Caco-2 (cell line): ENCODE results near the gene UGP2. TPM values are rescaled to one million over a fixed set of nuclear protein-coding genes. Genes with fewer than 3 reads are reported as not detected.

Source experiments
- BruUV-seq: library from RNA; stranded (reverse); fragments of 400-500 nt; replicated peaks from 2 replicates; lab custom pipeline; 2021; lab: Mats Ljungman, UMichigan
- CTCF ChIA-PET: fragments of 300-600 bp; sonication (Branson Sonifier 250); formaldehyde crosslinking; loops from one replicate; lab custom pipeline; 2022; ENCODE audit warnings: antibody characterized with exemption; lab: Charles Lee
- POLR2A ChIA-PET: fragments of 300-600 bp; sonication (Branson Sonifier 250); formaldehyde crosslinking; loops from one replicate; lab custom pipeline; 2022; ENCODE audit warnings: antibody characterized with exemption; lab: Charles Lee
- DNase-seq, 2 experiments: peaks; one replicate each; pipeline versions ENCODE4 v3.0.0 to v3.0.0-alpha.2; 2020 to 2022
- H3K27me3 ChIP-seq: replicated peaks from 2 replicates; pipeline ENCODE4 v1.6.0; 2011; ENCODE audit warnings: low read length; ENCODE audit not compliant: control insufficient read depth, insufficient read depth
- H3K36me3 ChIP-seq: 2 replicates; pipeline ENCODE4 v1.5.1; 2011; ENCODE audit warnings: low read length; ENCODE audit not compliant: control insufficient read depth, insufficient read depth
- H3K4me1 ChIP-seq: fragments of 250-450 bp; sonication (Bioruptor Pico); 2 replicates; pipeline ENCODE4 v1.5.1; 2020; ENCODE audit warnings: mild to moderate bottlenecking
- H3K4me3 ChIP-seq: 2 replicates; pipeline ENCODE4 v1.5.1; 2011; ENCODE audit warnings: low read depth, mild to moderate bottlenecking, control low read depth, low read length
- H3K9me3 ChIP-seq: fragments of 250-450 bp; sonication (Bioruptor Pico); 2 replicates; pipeline ENCODE4 v1.5.1; 2020; ENCODE audit warnings: mild to moderate bottlenecking, moderate library complexity
- H3K27ac Mint-ChIP-seq: one replicate; pipeline ENCODE4 v1.8.0; 2022; ENCODE audit warnings: mixed read lengths; ENCODE audit not compliant: unreplicated experiment
- H3K27me3 Mint-ChIP-seq: one replicate; pipeline ENCODE4 v1.8.0; 2022; ENCODE audit warnings: mixed read lengths; ENCODE audit not compliant: insufficient read depth, unreplicated experiment
- H3K36me3 Mint-ChIP-seq: one replicate; pipeline ENCODE4 v1.8.0; 2022; ENCODE audit warnings: mild to moderate bottlenecking, mixed read lengths; ENCODE audit not compliant: insufficient read depth, unreplicated experiment
- H3K4me1 Mint-ChIP-seq: one replicate; pipeline ENCODE4 v1.8.0; 2022; ENCODE audit warnings: low read depth, mixed read lengths; ENCODE audit not compliant: unreplicated experiment
- H3K4me3 Mint-ChIP-seq: one replicate; pipeline ENCODE4 v1.8.0; 2022; ENCODE audit warnings: mild to moderate bottlenecking, moderate library complexity, mixed read lengths; ENCODE audit not compliant: unreplicated experiment
- H3K9me3 Mint-ChIP-seq: one replicate; pipeline ENCODE4 v1.8.0; 2022; ENCODE audit warnings: mixed read lengths; ENCODE audit not compliant: unreplicated experiment
- CTCF ChIP-seq, 2 experiments: fragments of 200-600 bp in 1 of 2; IDR thresholded peaks; 1 replicate in 1 of 2; 2 replicates in 1 of 2; pipeline versions ENCODE4 v1.5.1 to v1.8.0; 2011 to 2022; ENCODE audit warnings: antibody characterized with exemption in 1 of 2, control low read depth in 1 of 2, inconsistent platforms in 1 of 2, low read depth in 1 of 2, low read length in 1 of 2, mild to moderate bottlenecking in 1 of 2, moderate library complexity in 1 of 2; ENCODE audit not compliant: insufficient read depth in 1 of 2, severe bottlenecking in 1 of 2, unreplicated experiment in 1 of 2
- intact Hi-C: fragments of 100-400 bp; cut with micrococcal nuclease; formaldehyde crosslinking; loops from one replicate; pipeline ENCODE4 v1.10.0; 2022; ENCODE audit not compliant: unreplicated experiment
- total RNA-seq: library from RNA; stranded (reverse); gene quantifications from 2 replicates; pipeline ENCODE4 v1.2.3, GENCODE V29; 2022

UGP2 gene
- total RNA-seq, 1 experiment from 2014 or later: 307 TPM

- H3K27ac Mint-ChIP-seq: peak overlapping the region; percentile 97
- peaks cover 17% of the 10 kb centered on the region for H3K4me1 Mint-ChIP-seq
- H3K4me3 Mint-ChIP-seq: peak overlapping the region; percentile 97
- no peak for TF ChIP-seq CTCF (IDR thresholded peaks at IDR 0.05; ENCODE audit: insufficient read depth in 1 of 2, low read depth in 1 of 2, low read length in 1 of 2, severe bottlenecking in 1 of 2, unreplicated experiment in 1 of 2)
- TSS peak; percentile 67 for BruUV-seq
- peaks cover 35% of the 10 kb centered on the region for H3K4me1 ChIP-seq
- H3K36me3 Mint-ChIP-seq: peaks cover 47% of the 10 kb centered on the region
- intact Hi-C loops: loop anchor here (5.0 kb wide), 1 partner anchor 230 kb away; no protein-coding TSS in a partner anchor
- peak; percentile 72 to 73 for DNase-seq
- ChIA-PET POLR2A (interaction anchor here (0.6 to 4.1 kb wide), 15 partner anchors 9 to 254 kb away, joined by 3 to 99 read pairs (median 6); partner anchors contain the start of genes MDH1 and WDPCP), CTCF (interaction anchor here (1.2 to 3.2 kb wide), 5 partner anchors 15 to 143 kb away, joined by 3 to 19 read pairs (median 9); no protein-coding TSS in a partner anchor)
- no peaks in the 10 kb centered on the region for H3K27me3 Mint-ChIP-seq
- H3K4me3 ChIP-seq: peak overlapping the region; percentile 95
- H3K27me3 ChIP-seq: no peaks in the 10 kb centered on the region
- H3K9me3 ChIP-seq: no peaks in the 10 kb centered on the region
- no peaks in the 10 kb centered on the region for H3K9me3 Mint-ChIP-seq
- H3K36me3 ChIP-seq: no peaks in the 10 kb centered on the region
Measured at GRCh38 chr2:63842149-63843061, 709 bp downstream of the UGP2 start.

- H3K4me3 Mint-ChIP-seq: peak overlapping the region; percentile 97
- H3K36me3 Mint-ChIP-seq: peaks cover 52% of the 10 kb centered on the region
- peak overlapping the region; percentile 95 for H3K4me3 ChIP-seq
- H3K27me3 Mint-ChIP-seq: no peaks in the 10 kb centered on the region
- H3K4me1 Mint-ChIP-seq: peaks cover 22% of the 10 kb centered on the region
- H3K9me3 ChIP-seq: no peaks in the 10 kb centered on the region
- BruUV-seq: no TSS peak
- CTCF ChIA-PET: interaction anchor here (1.2 to 3.2 kb wide), 4 partner anchors 15 to 144 kb away, joined by 3 to 19 read pairs (median 12); no protein-coding TSS in a partner anchor
- intact Hi-C loops: loop anchor here (5.0 kb wide), 1 partner anchor 231 kb away; no protein-coding TSS in a partner anchor
- H3K27ac Mint-ChIP-seq: peak overlapping the region; percentile 97
- DNase-seq: no peak
- POLR2A ChIA-PET: interaction anchor here (0.6 to 4.1 kb wide), 11 partner anchors 8 to 228 kb away, joined by 3 to 99 read pairs (median 4); no protein-coding TSS in a partner anchor
- peaks cover 35% of the 10 kb centered on the region for H3K4me1 ChIP-seq
- H3K9me3 Mint-ChIP-seq: no peaks in the 10 kb centered on the region
- H3K36me3 ChIP-seq: no peaks in the 10 kb centered on the region
- TF ChIP-seq CTCF (IDR thresholded peaks at IDR 0.05; ENCODE audit: insufficient read depth in 1 of 2, low read depth in 1 of 2, low read length in 1 of 2, severe bottlenecking in 1 of 2, unreplicated experiment in 1 of 2): no peak
- no peaks in the 10 kb centered on the region for H3K27me3 ChIP-seq
Measured at GRCh38 chr2:63843093-63843492, 1.4 kb downstream of the UGP2 start.

GRCh38 chr2:63843791-63844190 is 2.1 kb downstream of the UGP2 start:
- POLR2A ChIA-PET: interaction anchor here (4.1 kb wide), 1 partner anchor 16 kb away, joined by 99 read pairs; no protein-coding TSS in a partner anchor
- no peak for DNase-seq
- Histone ChIP-seq H3K36me3 (no peaks in the 10 kb centered on the region), H3K4me3 (peak overlapping the region; percentile 18), H3K27me3 (no peaks in the 10 kb centered on the region), H3K4me1 (peaks cover 40% of the 10 kb centered on the region), H3K9me3 (no peaks in the 10 kb centered on the region)
- H3K4me1 Mint-ChIP-seq: peaks cover 22% of the 10 kb centered on the region
- CTCF ChIA-PET: interaction anchor here (0.8 to 1.2 kb wide), 3 partner anchors 17 to 22 kb away, joined by 3 to 5 read pairs (median 3); no protein-coding TSS in a partner anchor
- no peak for TF ChIP-seq CTCF (IDR thresholded peaks at IDR 0.05; ENCODE audit: insufficient read depth in 1 of 2, low read depth in 1 of 2, low read length in 1 of 2, severe bottlenecking in 1 of 2, unreplicated experiment in 1 of 2)
- peaks cover 52% of the 10 kb centered on the region for H3K36me3 Mint-ChIP-seq
- no peaks in the 10 kb centered on the region for H3K27me3 Mint-ChIP-seq
- peak overlapping the region; percentile 97 for H3K4me3 Mint-ChIP-seq
- intact Hi-C loops: loop anchor here (5.0 kb wide), 1 partner anchor 231 kb away; no protein-coding TSS in a partner anchor
- no peaks in the 10 kb centered on the region for H3K9me3 Mint-ChIP-seq
- BruUV-seq: no TSS peak
- no peak overlapping the region for H3K27ac Mint-ChIP-seq
